HG03442 (cell line): ENCODE results near the gene IL24.
"Not testable (repeated sequence)": the region's sequence is repeated elsewhere in the genome, so short reads cannot be mapped to it uniquely, and the experiment has no call there.

Experiments
- ATAC-seq: cut with Tn5 transposase; IDR thresholded peaks from one replicate; pipeline ENCODE4 v1.9.1; 2021; ENCODE audit warnings: mild to moderate bottlenecking, moderate library complexity; ENCODE audit not compliant: unreplicated experiment

Gene IL24

GRCh38 chr1:206897175-206897574 lies at the start of gene IL24:
TSS of gene IL24 (plus strand) at chr1:206897443. CDS start at chr1:206897833, 390 bp downstream.
- no peak for ATAC-seq

- ATAC-seq, result no peak
These were observed 49.3 kb upstream of the IL24 start for GRCh38 chr1:206847946-206848345.

- ATAC-seq, result no peak
These were observed 46.8 kb upstream of the IL24 start for GRCh38 chr1:206850401-206850800.

GRCh38 chr1:206851341-206852010 lies 45.8 kb upstream of the IL24 start:
- ATAC-seq, result no peak

GRCh38 chr1:206852662-206853061 lies 44.6 kb upstream of the IL24 start:
- not testable (repeated sequence) for ATAC-seq

- ATAC-seq, result not testable (repeated sequence)
These were observed 43.5 kb upstream of the IL24 start for GRCh38 chr1:206853696-206854095.

- no peak for ATAC-seq
These were observed 42.7 kb upstream of the IL24 start for GRCh38 chr1:206854401-206855129.

- no peak for ATAC-seq
These were observed 41.4 kb upstream of the IL24 start for GRCh38 chr1:206855859-206856258.

GRCh38 chr1:206856674-206857464 lies 40.4 kb upstream of the IL24 start:
- ATAC-seq, result no peak

- no peak for ATAC-seq
These were observed 38.1 kb upstream of the IL24 start for GRCh38 chr1:206859082-206859521.

- no peak for ATAC-seq
These were observed 37.1 kb upstream of the IL24 start for GRCh38 chr1:206860165-206860564.

GRCh38 chr1:206863266-206863665 lies 34.0 kb upstream of the IL24 start:
- ATAC-seq, result no peak

GRCh38 chr1:206864939-206865671 lies 32.1 kb upstream of the IL24 start, which contains the start of gene IL20:
TSS of gene IL20 (plus strand) at chr1:206865623. CDS start at chr1:206865853, 230 bp downstream.
- ATAC-seq, result no peak

- no peak for ATAC-seq
These were observed 31.2 kb upstream of the IL24 start for GRCh38 chr1:206866062-206866461.

GRCh38 chr1:206867239-206867638 lies 30.0 kb upstream of the IL24 start:
- ATAC-seq, result no peak

GRCh38 chr1:206867716-206868115 lies 29.5 kb upstream of the IL24 start:
- ATAC-seq, result no peak

- ATAC-seq, result no peak
These were observed 29.0 kb upstream of the IL24 start for GRCh38 chr1:206868264-206868663.

GRCh38 chr1:206872139-206872538 lies 25.1 kb upstream of the IL24 start:
- no peak for ATAC-seq

- no peak for ATAC-seq
These were observed 23.5 kb upstream of the IL24 start for GRCh38 chr1:206873603-206874188.

GRCh38 chr1:206875752-206876377 lies 21.4 kb upstream of the IL24 start:
- ATAC-seq, result no peak
